Transverse colon (tissue), 4 donors: ENCODE results near the gene KCNN1. TPM values are rescaled to one million over a fixed set of nuclear protein-coding genes. Genes with fewer than 3 reads are reported as not detected.
A peak's percentile ranks its signal among the peaks of the same experiment; 100 is the strongest.

Source experiments
- DNase-seq: peaks from one replicate; pipeline ENCODE4 v3.0.0-alpha.2; 2019
- H3K27ac ChIP-seq, 4 donors: fragments of 200-600 bp; sonication (generic); 2 replicates each; pipeline ENCODE4 v1.5.1; 2016 to 2018; ENCODE audit warnings: inconsistent platforms in 4 of 4
- H3K27me3 ChIP-seq: fragments of 200-600 bp; sonication (generic); 2 replicates; pipeline ENCODE4 v1.5.1; 2017; ENCODE audit warnings: inconsistent platforms
- H3K36me3 ChIP-seq, 4 donors: fragments of 200-600 bp; sonication (generic); 2 replicates each; pipeline ENCODE4 v1.5.1; 2017 to 2019; ENCODE audit warnings: inconsistent platforms in 4 of 4
- H3K4me1 ChIP-seq, 4 donors: fragments of 200-600 bp; sonication (generic); 2 replicates each; pipeline ENCODE4 v1.5.1; 2017 to 2020; ENCODE audit warnings: inconsistent platforms in 4 of 4
- H3K4me3 ChIP-seq, 4 donors: fragments of 200-600 bp; sonication (generic); 1 replicate in 1 of 4; 2 replicates in 3 of 4; pipeline versions ENCODE4 v1.5.1 to v1.6.1; 2017 to 2019; ENCODE audit warnings: inconsistent platforms in 4 of 4
- H3K9me3 ChIP-seq, 2 donors: fragments of 200-600 bp; sonication (generic); 2 replicates each; pipeline ENCODE4 v1.5.1; 2017 to 2019; ENCODE audit warnings: inconsistent platforms in 2 of 2
- CTCF ChIP-seq, 5 experiments: fragments of 200-600 bp in 3 of 5; fragments of 450-650 bp in 2 of 5; sonication (generic) in 3 of 5; IDR thresholded peaks; 1 replicate in 2 of 5; 2 replicates in 3 of 5; pipeline ENCODE4 v1.5.1; 2016 to 2017; ENCODE audit warnings: antibody characterized with exemption in 5 of 5, inconsistent platforms in 3 of 5, mild to moderate bottlenecking in 2 of 5, moderate library complexity in 1 of 5
- EP300 ChIP-seq: sonication (generic); formaldehyde crosslinking; IDR thresholded peaks from one replicate; pipeline ENCODE4 v1.6.1; 2017; ENCODE audit warnings: antibody characterized with exemption, low read depth
- POLR2A ChIP-seq: fragments of 450-650 bp; IDR thresholded peaks from one replicate; pipeline ENCODE4 v1.6.1; 2016; ENCODE audit warnings: antibody characterized with exemption, mild to moderate bottlenecking, moderate library complexity
- POLR2AphosphoS5 ChIP-seq, 3 donors: sonication (generic); formaldehyde crosslinking; IDR thresholded peaks; one replicate each; pipeline ENCODE4 v1.6.1; 2016; ENCODE audit warnings: antibody characterized with exemption in 3 of 3
- WGBS, 2 donors: methylation state at CpG; one replicate each; pipeline ENCODE4 v1.1.5; 2018; ENCODE audit warnings: low coverage in 1 of 2; 5-methylcytosine and 5-hydroxymethylcytosine counted together
- in situ Hi-C, 4 donors: fragments of 200-750 bp; cut with MboI; loops; one replicate each; pipeline versions ENCODE4 v1.15.0 to v1.15.1; 2017; ENCODE audit warnings: low sequenced_read_pairs in 3 of 4, low pct_ligation_motif_present in 1 of 4, low pct_unique_long_range_greater_than_20kb in 1 of 4
- intact Hi-C: fragments of 100-400 bp; cut with DNase I; formaldehyde crosslinking; loops from one replicate; pipeline ENCODE4 v1.15.1; 2023; ENCODE audit warnings: low total_unique reads
- total RNA-seq, 4 donors: library from RNA; depleted of rRNA; stranded (reverse); fragments of >200 nt; gene quantifications; one replicate each; pipeline ENCODE4 v1.1.0, GENCODE V29; 2016

The KCNN1 gene
- total RNA-seq, 4 donors from 2014 or later, result 1.6 TPM; not detected in 3

GRCh38 chr19:18041054-18041453 is 74.1 kb downstream of the KCNN1 start:
- H3K36me3 ChIP-seq, result no peaks in the 10 kb centered on the region
- no peak overlapping the region for H3K27ac ChIP-seq
- no peaks in the 10 kb centered on the region for H3K27me3 ChIP-seq
- in situ Hi-C loops, result no loop called here
- no peak overlapping the region for H3K4me3 ChIP-seq
- TF ChIP-seq EP300, result no peak
- TF ChIP-seq CTCF (IDR thresholded peaks at IDR 0.05), result no peak
- no peak for TF ChIP-seq POLR2A
- no peak for TF ChIP-seq POLR2AphosphoS5 (IDR thresholded peaks at IDR 0.05)
- peaks cover 0 to 3% of the 10 kb centered on the region in 2 donors for H3K9me3 ChIP-seq
- intact Hi-C loops, result no loop called here
- peaks cover 5 to 18% (median 12%) of the 10 kb centered on the region in 4 donors for H3K4me1 ChIP-seq
- no peak for DNase-seq
- 73% methylated on average over 2 of the region's 2 CpGs; no CpG with 5 or more reads in 1 of the 2 donors for WGBS, 2 donors

GRCh38 chr19:18043676-18044075 is 76.8 kb downstream of the KCNN1 start:
- H3K27me3 ChIP-seq, result no peaks in the 10 kb centered on the region
- H3K9me3 ChIP-seq, result peaks cover 0 to 3% of the 10 kb centered on the region in 2 donors
- H3K4me1 ChIP-seq, result peaks cover 5 to 22% (median 13%) of the 10 kb centered on the region in 4 donors
- H3K27ac ChIP-seq, result no peak overlapping the region
- no peak overlapping the region for H3K4me3 ChIP-seq
- DNase-seq, result no peak
- TF ChIP-seq POLR2AphosphoS5 (IDR thresholded peaks at IDR 0.05) (no peak), CTCF (IDR thresholded peaks at IDR 0.05) (no peak), POLR2A (no peak), EP300 (no peak)
- in situ Hi-C loops (no loop called here), intact Hi-C loops (no loop called here)
- H3K36me3 ChIP-seq, result no peaks in the 10 kb centered on the region
- WGBS, 2 donors, result 83 to 94% methylated on average over 1 to 3 of the region's 3 CpGs

GRCh38 chr19:18044825-18045304 is 78.0 kb downstream of the KCNN1 start:
- Histone ChIP-seq H3K27me3 (no peaks in the 10 kb centered on the region), H3K9me3 (peaks cover 0 to 3% of the 10 kb centered on the region in 2 donors), H3K4me1 (peaks cover 9 to 34% (median 25%) of the 10 kb centered on the region in 4 donors), H3K27ac (peak overlapping the region; percentile 42 to 73 (median 60)), H3K36me3 (no peaks in the 10 kb centered on the region), H3K4me3 (peak overlapping the region in 3 of 4 donors; percentile 20 to 45 (median 21))
- intact Hi-C loops (no loop called here), in situ Hi-C loops (no loop called here)
- TF ChIP-seq POLR2A, result peak; percentile 25
- TF ChIP-seq CTCF (IDR thresholded peaks at IDR 0.05), result no peak
- no peak for TF ChIP-seq EP300
- TF ChIP-seq POLR2AphosphoS5 (IDR thresholded peaks at IDR 0.05), result peak; percentile 21 to 50 (median 49)
- 8 to 30% methylated on average over 2 to 12 of the region's 12 CpGs for WGBS, 2 donors
- DNase-seq, result peak; percentile 86

GRCh38 chr19:18045307-18046050 is 78.6 kb downstream of the KCNN1 start:
- TF ChIP-seq POLR2AphosphoS5 (IDR thresholded peaks at IDR 0.05), result no peak
- TF ChIP-seq EP300, result no peak
- no peak for TF ChIP-seq CTCF (IDR thresholded peaks at IDR 0.05)
- Histone ChIP-seq H3K36me3 (no peaks in the 10 kb centered on the region), H3K9me3 (peaks cover 0 to 3% of the 10 kb centered on the region in 2 donors), H3K27me3 (peaks cover 1% of the 10 kb centered on the region), H3K4me3 (peak overlapping the region in 3 of 4 donors; percentile 20 to 45 (median 21)), H3K4me1 (peaks cover 9 to 37% (median 26%) of the 10 kb centered on the region in 4 donors), H3K27ac (peak overlapping the region; percentile 42 to 73 (median 60))
- no peak for DNase-seq
- WGBS, 2 donors, result 63 to 100% methylated on average over 1 to 7 of the region's 7 CpGs
- in situ Hi-C loops, result no loop called here
- intact Hi-C loops, result no loop called here
